KMS-11 (cell line): Measurements from ENCODE around the gene ZNF326.

Experiments
- H2AFZ ChIP-seq: fragments of 200-600 bp; sonication (generic); 2 replicates; pipeline ENCODE4 v1.6.1; 2016; ENCODE audit warnings: antibody characterized with exemption, mixed run types, low read depth
- H3K27ac ChIP-seq: fragments of 200-600 bp; sonication (generic); 2 replicates; pipeline ENCODE4 v1.6.1; 2016; ENCODE audit warnings: mild to moderate bottlenecking, mixed run types
- H3K27me3 ChIP-seq: fragments of 200-600 bp; sonication (generic); 2 replicates; pipeline ENCODE4 v1.6.1; 2017; ENCODE audit warnings: mild to moderate bottlenecking, low read depth, mixed run types, moderate library complexity; ENCODE audit not compliant: insufficient read depth
- H3K36me3 ChIP-seq: fragments of 200-600 bp; sonication (generic); 2 replicates; pipeline ENCODE4 v1.6.1; 2017; ENCODE audit warnings: mild to moderate bottlenecking, mixed run types; ENCODE audit not compliant: insufficient read depth
- H3K4me1 ChIP-seq: fragments of 200-600 bp; sonication (generic); 2 replicates; pipeline ENCODE4 v1.6.1; 2016; ENCODE audit warnings: mild to moderate bottlenecking, low read depth, mixed run types; ENCODE audit not compliant: poor library complexity, severe bottlenecking
- H3K4me2 ChIP-seq: fragments of 200-600 bp; sonication (generic); 2 replicates; pipeline ENCODE4 v1.7.0; 2016; ENCODE audit warnings: mild to moderate bottlenecking, mixed run types
- H3K4me3 ChIP-seq: fragments of 200-600 bp; sonication (generic); IDR thresholded peaks from 2 replicates; pipeline ENCODE4 v1.6.1; 2017; ENCODE audit warnings: low read depth, low read length, mixed read lengths; ENCODE audit not compliant: insufficient read depth
- H3K79me2 ChIP-seq: fragments of 200-600 bp; sonication (generic); 2 replicates; pipeline ENCODE4 v1.6.1; 2016; ENCODE audit warnings: low read depth, mixed run types; ENCODE audit not compliant: insufficient read depth
- H3K9ac ChIP-seq: fragments of 200-600 bp; sonication (generic); 2 replicates; pipeline ENCODE4 v1.6.1; 2016; ENCODE audit warnings: mild to moderate bottlenecking, mixed run types
- H4K20me1 ChIP-seq: fragments of 200-600 bp; sonication (generic); 2 replicates; pipeline ENCODE4 v1.6.1; 2016; ENCODE audit warnings: mild to moderate bottlenecking, mixed run types; ENCODE audit not compliant: insufficient read depth
- CTCF ChIP-seq: fragments of 200-600 bp; sonication (generic); conservative IDR thresholded peaks from 2 replicates; pipeline ENCODE4 v1.6.1; 2017; ENCODE audit warnings: low read depth, mild to moderate bottlenecking, antibody characterized with exemption, low read length, moderate library complexity, mixed read lengths

ZNF326 gene

GRCh38 chr1:89998306-89998705 is 3.4 kb downstream of the ZNF326 start:
- Histone ChIP-seq H3K9ac (no peak overlapping the region), H3K4me2 (no peak overlapping the region), H3K27ac (no peak overlapping the region), H3K4me3 (no peak overlapping the region), H2AFZ (no peak overlapping the region), H3K36me3 (no peaks in the 10 kb centered on the region), H3K79me2 (peaks cover 35% of the 10 kb centered on the region), H3K4me1 (peaks cover 10% of the 10 kb centered on the region), H4K20me1 (no peaks in the 10 kb centered on the region), H3K27me3 (no peaks in the 10 kb centered on the region)
- no peak for TF ChIP-seq CTCF

- Histone ChIP-seq H3K27me3 (no peaks in the 10 kb centered on the region), H3K4me1 (peaks cover 10% of the 10 kb centered on the region), H4K20me1 (no peaks in the 10 kb centered on the region), H3K9ac (no peak overlapping the region), H3K4me2 (no peak overlapping the region), H3K79me2 (peaks cover 38% of the 10 kb centered on the region), H2AFZ (no peak overlapping the region), H3K36me3 (no peaks in the 10 kb centered on the region), H3K4me3 (no peak overlapping the region), H3K27ac (no peak overlapping the region)
- TF ChIP-seq CTCF: no peak
Measured at GRCh38 chr1:89999208-89999607, 4.3 kb downstream of the ZNF326 start.

- H3K4me1 ChIP-seq: peaks cover 10% of the 10 kb centered on the region
- no peak overlapping the region for H3K4me2 ChIP-seq
- H3K27ac ChIP-seq: no peak overlapping the region
- H3K4me3 ChIP-seq: no peak overlapping the region
- no peak for TF ChIP-seq CTCF
- no peaks in the 10 kb centered on the region for H3K27me3 ChIP-seq
- H2AFZ ChIP-seq: no peak overlapping the region
- H3K79me2 ChIP-seq: peaks cover 38% of the 10 kb centered on the region
- no peak overlapping the region for H3K9ac ChIP-seq
- no peaks in the 10 kb centered on the region for H4K20me1 ChIP-seq
- no peaks in the 10 kb centered on the region for H3K36me3 ChIP-seq
Measured at GRCh38 chr1:89999628-90000027, 4.7 kb downstream of the ZNF326 start.

GRCh38 chr1:90000934-90001676 is 6.2 kb downstream of the ZNF326 start:
- H3K9ac ChIP-seq: no peak overlapping the region
- peaks cover 9% of the 10 kb centered on the region for H3K4me1 ChIP-seq
- H3K4me2 ChIP-seq: no peak overlapping the region
- no peaks in the 10 kb centered on the region for H4K20me1 ChIP-seq
- H3K79me2 ChIP-seq: peaks cover 31% of the 10 kb centered on the region
- no peaks in the 10 kb centered on the region for H3K36me3 ChIP-seq
- H3K27ac ChIP-seq: no peak overlapping the region
- H2AFZ ChIP-seq: no peak overlapping the region
- no peak overlapping the region for H3K4me3 ChIP-seq
- no peaks in the 10 kb centered on the region for H3K27me3 ChIP-seq
- no peak for TF ChIP-seq CTCF
